HCT116 (cell line): ENCODE measurements around the gene OPN3. TPM values are rescaled to one million over a fixed set of nuclear protein-coding genes. Genes with fewer than 3 reads are reported as not detected.

ENCODE experiments used
- ATAC-seq: fragments of 200-7000 bp; cut with Tn5 transposase; 2 replicates; pipeline ENCODE4 v1.9.1; 2020; ENCODE audit warnings: mild to moderate bottlenecking, moderate library complexity
- BruUV-seq: library from RNA; stranded (reverse); fragments of 400-500 nt; replicated peaks from 2 replicates; lab custom pipeline; 2021; lab: Mats Ljungman, UMichigan
- CTCF ChIA-PET: fragments of 300-600 bp; sonication (Branson Sonifier 250); formaldehyde crosslinking; loops from one replicate; lab custom pipeline; 2021; ENCODE audit warnings: antibody characterized with exemption; lab: Charles Lee
- POLR2A ChIA-PET: fragments of 300-600, 350-600 bp; sonication (Branson Sonifier 250); formaldehyde crosslinking; loops from one replicate; lab custom pipeline; 2021; ENCODE audit warnings: antibody characterized with exemption; lab: Charles Lee
- RAD21 ChIA-PET, 2 experiments: fragments of 300-600 bp; sonication (Branson Sonifier 250); formaldehyde crosslinking; loops; one replicate each; lab custom pipeline; 2023; ENCODE audit warnings: low total read pairs in 2 of 2; ENCODE audit not compliant: uncharacterized antibody in 2 of 2, unreplicated experiment in 2 of 2, low non-redundant PET in 1 of 2; lab: Charles Lee
- DNase-seq: peaks from one replicate; pipeline ENCODE4 v3.0.0-alpha.2; 2010; ENCODE audit warnings: low read depth, low spot score
- H2AFZ ChIP-seq: fragments of 200-600 bp; shearing (Covaris generic), sonication (generic); 2 replicates; pipeline ENCODE4 v1.6.1; 2017; ENCODE audit warnings: low read depth, mixed run types, mixed read lengths, antibody characterized with exemption, low read length; ENCODE audit not compliant: poor library complexity, severe bottlenecking
- H3K27ac ChIP-seq: 2 replicates; pipeline ENCODE4 v1.5.1; 2012; ENCODE audit warnings: low read depth, low read length
- H3K27me3 ChIP-seq: fragments of 200-600 bp; sonication (generic); 2 replicates; pipeline ENCODE4 v1.6.1; 2016; ENCODE audit warnings: mixed run types, low read length, mixed read lengths; ENCODE audit not compliant: insufficient read depth
- H3K36me3 ChIP-seq, 2 experiments: fragments of 200-500 bp in 1 of 2; fragments of 200-600 bp in 1 of 2; sonication (Bioruptor generic) in 1 of 2; sonication (generic) in 1 of 2; 2 replicates each; pipeline versions ENCODE4 v1.5.1 to v1.6.1; 2014 to 2016; ENCODE audit warnings: low read length in 2 of 2, inconsistent platforms in 1 of 2, mixed read lengths in 1 of 2, mixed run types in 1 of 2; ENCODE audit not compliant: insufficient read depth in 2 of 2, control insufficient read depth in 1 of 2
- H3K4me1 ChIP-seq, 2 experiments: fragments of 200-600 bp in 1 of 2; sonication (generic) in 1 of 2; 2 replicates each; pipeline versions ENCODE4 v1.5.1 to v1.6.1; 2012 to 2017; ENCODE audit warnings: low read length in 2 of 2, inconsistent platforms in 1 of 2, mild to moderate bottlenecking in 1 of 2, mixed read lengths in 1 of 2, mixed run types in 1 of 2, moderate library complexity in 1 of 2; ENCODE audit not compliant: insufficient read depth in 2 of 2, control insufficient read depth in 1 of 2
- H3K4me2 ChIP-seq: fragments of 200-600 bp; sonication (generic); 2 replicates; pipeline ENCODE4 v1.6.1; 2017; ENCODE audit warnings: mixed run types, low read length, mixed read lengths
- H3K4me3 ChIP-seq, 2 experiments: fragments of 200-600 bp in 1 of 2; sonication (generic) in 1 of 2; replicated peaks in 1 of 2; 2 replicates each; pipeline ENCODE4 v1.5.1; 2011 to 2016; ENCODE audit warnings: low read length in 2 of 2, control low read depth in 1 of 2, low read depth in 1 of 2, mild to moderate bottlenecking in 1 of 2, mixed read lengths in 1 of 2, mixed run types in 1 of 2
- H3K79me2 ChIP-seq: fragments of 200-600 bp; sonication (generic); 2 replicates; pipeline ENCODE4 v1.6.1; 2017; ENCODE audit warnings: mild to moderate bottlenecking, mixed run types, low read length, moderate library complexity, mixed read lengths; ENCODE audit not compliant: insufficient read depth
- H3K9ac ChIP-seq: fragments of 200-600 bp; sonication (generic); 2 replicates; pipeline ENCODE4 v1.6.1; 2016; ENCODE audit warnings: low read length, mixed read lengths
- H3K9me2 ChIP-seq: fragments of 200-600 bp; sonication (generic), shearing (Covaris generic); 2 replicates; pipeline ENCODE4 v1.6.1; 2017; ENCODE audit warnings: mixed run types, mild to moderate bottlenecking, moderate library complexity; ENCODE audit not compliant: insufficient read depth
- H3K9me3 ChIP-seq, 2 experiments: fragments of 200-500 bp in 1 of 2; fragments of 200-600 bp in 1 of 2; sonication (Bioruptor generic) in 1 of 2; sonication (generic) in 1 of 2; 2 replicates each; pipeline ENCODE4 v1.6.1; 2014 to 2017; ENCODE audit warnings: low read length in 2 of 2, mixed read lengths in 2 of 2, inconsistent platforms in 1 of 2, low read depth in 1 of 2, mild to moderate bottlenecking in 1 of 2, mixed run types in 1 of 2, moderate library complexity in 1 of 2; ENCODE audit not compliant: control insufficient read depth in 1 of 2, insufficient read depth in 1 of 2
- H4K20me1 ChIP-seq: fragments of 200-600 bp; sonication (generic), shearing (Covaris generic); 2 replicates; pipeline ENCODE4 v1.6.1; 2017; ENCODE audit warnings: mixed run types, mild to moderate bottlenecking, moderate library complexity; ENCODE audit not compliant: insufficient read depth
- CBX3 ChIP-seq: IDR thresholded peaks from 2 replicates; pipeline ENCODE4 v1.6.1; 2012; ENCODE audit warnings: low read depth
- CEBPB ChIP-seq: IDR thresholded peaks from 2 replicates; pipeline ENCODE4 v1.6.1; 2012; ENCODE audit warnings: low read depth
- CTCF ChIP-seq, 3 experiments: fragments of 200-600 bp in 1 of 3; sonication (generic) in 1 of 3; IDR thresholded peaks in 2 of 3; conservative IDR thresholded peaks in 1 of 3; 2 replicates each; pipeline ENCODE4 v1.5.1; 2012 to 2017; ENCODE audit warnings: low read depth in 2 of 3, low read length in 2 of 3, antibody characterized with exemption in 1 of 3, borderline replicate concordance in 1 of 3, control low read depth in 1 of 3, mild to moderate bottlenecking in 1 of 3, mixed read lengths in 1 of 3, mixed run types in 1 of 3, moderate library complexity in 1 of 3; ENCODE audit not compliant: insufficient read depth in 1 of 3
- ELF1 ChIP-seq: IDR thresholded peaks from 2 replicates; pipeline ENCODE4 v1.6.1; 2012; ENCODE audit warnings: low read depth, borderline replicate concordance
- EZH2 ChIP-seq: fragments of 200-600 bp; sonication (generic); IDR thresholded peaks from 2 replicates; pipeline ENCODE4 v1.6.1; 2017; ENCODE audit warnings: antibody characterized with exemption, mixed run types
- EZH2phosphoT487 ChIP-seq: fragments of 200-600 bp; IDR thresholded peaks from 2 replicates; pipeline ENCODE4 v1.6.1; 2018; ENCODE audit warnings: antibody characterized with exemption, borderline replicate concordance
- FOSL1 ChIP-seq: IDR thresholded peaks from 2 replicates; pipeline ENCODE4 v1.6.1; 2012; ENCODE audit warnings: low read depth
- JUND ChIP-seq: IDR thresholded peaks from 2 replicates; pipeline ENCODE4 v1.6.1; 2012
- POLR2A ChIP-seq: IDR thresholded peaks from 2 replicates; pipeline ENCODE4 v1.7.0; 2011; ENCODE audit warnings: borderline replicate concordance; ENCODE audit not compliant: insufficient read depth, insufficient read length; ENCODE audit errors: extremely low read depth
- POLR2AphosphoS5 ChIP-seq: IDR thresholded peaks from 2 replicates; pipeline ENCODE4 v1.6.1; 2011; ENCODE audit warnings: mild to moderate bottlenecking, low read depth, low read length, moderate library complexity
- RAD21 ChIP-seq: IDR thresholded peaks from 2 replicates; pipeline ENCODE4 v1.6.1; 2012; ENCODE audit warnings: low read depth, mild to moderate bottlenecking
- REST ChIP-seq: IDR thresholded peaks from 2 replicates; pipeline ENCODE4 v1.6.1; 2012; ENCODE audit warnings: low read depth
- SIN3A ChIP-seq: IDR thresholded peaks from 2 replicates; pipeline ENCODE4 v1.6.1; 2012; ENCODE audit warnings: low read depth
- TCF7L2 ChIP-seq: IDR thresholded peaks from 2 replicates; pipeline ENCODE4 v1.7.0; 2011; ENCODE audit warnings: borderline replicate concordance, inconsistent platforms; ENCODE audit not compliant: insufficient read depth, insufficient read length; ENCODE audit errors: extremely low read depth
- YY1 ChIP-seq: IDR thresholded peaks from 2 replicates; pipeline ENCODE4 v1.6.1; 2011; ENCODE audit warnings: low read length, low read depth, moderate library complexity, mild to moderate bottlenecking; ENCODE audit not compliant: insufficient replicate concordance; ENCODE audit errors: extremely low read depth
- ZBTB33 ChIP-seq: IDR thresholded peaks from 2 replicates; pipeline ENCODE4 v1.6.1; 2011; ENCODE audit warnings: mild to moderate bottlenecking, low read length, moderate library complexity; ENCODE audit not compliant: insufficient replicate concordance; ENCODE audit errors: extremely low read depth
- ZFX ChIP-seq: fragments of 450-650 bp; IDR thresholded peaks from 2 replicates; pipeline ENCODE4 v1.6.1; 2017
- ZNF274 ChIP-seq: fragments of 200-500 bp; sonication (Bioruptor generic); IDR thresholded peaks from 2 replicates; pipeline ENCODE4 v1.6.1; 2014; ENCODE audit warnings: mild to moderate bottlenecking, low read depth, low read length, inconsistent platforms
- intact Hi-C: fragments of 100-400 bp; cut with micrococcal nuclease; formaldehyde crosslinking; loops from 2 replicates; pipeline ENCODE4 v1.10.0; 2022
- total RNA-seq: library from RNA; stranded (reverse); gene quantifications from one replicate; pipeline ENCODE4 v1.2.1, GENCODE V29; 2021; ENCODE audit not compliant: unreplicated experiment
- TF ChIP-seq, protein P1 (sequence below): IDR thresholded peaks from 2 replicates; pipeline ENCODE4 v1.6.1; 2012

OPN3 gene
- total RNA-seq, 1 experiment from 2014 or later, result 6.1 TPM

DNA sequence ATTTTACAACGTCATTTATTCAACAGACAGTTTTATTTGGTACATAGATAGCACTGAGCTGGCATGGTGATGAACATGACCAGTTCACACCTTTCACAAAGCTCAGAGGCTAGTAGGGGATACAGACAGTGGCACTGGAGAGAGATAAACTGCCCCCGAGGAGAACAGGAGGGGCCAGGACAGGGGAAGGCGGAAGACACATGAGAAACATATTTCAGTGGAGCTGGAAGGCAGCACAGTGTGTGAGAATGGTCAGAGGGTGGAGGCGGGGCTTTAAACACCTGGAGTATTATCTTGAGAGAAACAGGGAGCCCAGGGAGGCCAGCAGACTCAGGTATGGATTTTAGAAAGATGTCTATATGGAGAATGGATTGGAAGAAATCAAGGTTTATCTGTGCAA lies 49.5 kb downstream of the OPN3 start:
- Histone ChIP-seq H3K4me1 (peaks cover 0 to 30% of the 10 kb centered on the region in 2 experiments; a peak in 2 of 4 replicates), H3K27me3 (no peaks in the 10 kb centered on the region), H3K79me2 (no peaks in the 10 kb centered on the region), H4K20me1 (no peaks in the 10 kb centered on the region), H3K36me3 (no peaks in the 10 kb centered on the region), H3K27ac (no peak overlapping the region), H3K4me3 (no peak overlapping the region)
- ChIA-PET RAD21 (no interaction called here), CTCF (no interaction called here)
- DNase-seq (no peak), ATAC-seq (0 out of 2 replicates have a peak, but pooled peaks have one; percentile 19)
- no TSS peak for BruUV-seq
- TF ChIP-seq TCF7L2, result no peak
- TF ChIP-seq CEBPB, result no peak
- TF ChIP-seq ZNF274, result no peak
- TF ChIP-seq JUND, result no peak
- TF ChIP-seq POLR2AphosphoS5, result no peak
- TF ChIP-seq CTCF (IDR thresholded peaks at IDR 0.05 in 2 of 3, conservative IDR thresholded peaks at IDR 0.05 in 1 of 3; ENCODE audit: borderline replicate concordance in 1 of 3, insufficient read depth in 1 of 3, low read depth in 2 of 3, low read length in 2 of 3), result no peak
- no peak for TF ChIP-seq EZH2
- TF ChIP-seq ZBTB33, result no peak
- no peak for TF ChIP-seq CBX3
- TF ChIP-seq, protein P1, sequence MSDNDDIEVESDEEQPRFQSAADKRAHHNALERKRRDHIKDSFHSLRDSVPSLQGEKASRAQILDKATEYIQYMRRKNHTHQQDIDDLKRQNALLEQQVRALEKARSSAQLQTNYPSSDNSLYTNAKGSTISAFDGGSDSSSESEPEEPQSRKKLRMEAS, result no peak
- TF ChIP-seq EZH2phosphoT487, result no peak
- no peak for TF ChIP-seq ZFX
- no peak for TF ChIP-seq REST
- TF ChIP-seq RAD21, result no peak
- no peak for TF ChIP-seq SIN3A
- no peak for TF ChIP-seq ELF1
- TF ChIP-seq YY1, result no peak
- TF ChIP-seq POLR2A, result no peak
- TF ChIP-seq FOSL1, result no peak
- TF ChIP-seq, all 23 proteins: peak for 0
- intact Hi-C loops, result no loop called here
- POLR2A ChIA-PET, result no interaction called here
- Histone ChIP-seq H2AFZ (no peak overlapping the region), H3K9ac (no peak overlapping the region), H3K9me2 (no peaks in the 10 kb centered on the region), H3K9me3 (no peaks in the 10 kb centered on the region), H3K4me2 (no peak overlapping the region)
